IMR-90 (cell line): ENCODE results near the gene POLR2E. TPM values are rescaled to one million over a fixed set of nuclear protein-coding genes. Genes with fewer than 3 reads are reported as not detected.
A peak's percentile ranks its signal among the peaks of the same experiment; 100 is the strongest.

Source experiments
- ATAC-seq: fragments of 200-7000 bp; cut with Tn5 transposase; 2 replicates; pipeline ENCODE4 v1.9.1; 2020; ENCODE audit warnings: low read depth, mild to moderate bottlenecking, moderate library complexity
- BruUV-seq: library from RNA; stranded (reverse); fragments of 400-500 nt; replicated peaks from 2 replicates; lab custom pipeline; 2021; lab: Mats Ljungman, UMichigan
- CTCF ChIA-PET: fragments of 300-600 bp; formaldehyde crosslinking; extraction: SDS; loops from one replicate; lab custom pipeline; 2021; ENCODE audit warnings: antibody characterized with exemption; lab: Yijun Ruan, JAX
- POLR2A ChIA-PET: fragments of 300-600 bp; sonication (Branson Sonifier 250); formaldehyde crosslinking; loops from one replicate; lab custom pipeline; 2022; ENCODE audit warnings: antibody characterized with exemption; ENCODE audit not compliant: unreplicated experiment; lab: Charles Lee
- DNase-seq: peaks from one replicate; pipeline ENCODE4 v3.0.0; 2013
- H2AFZ ChIP-seq: replicated peaks from 2 replicates; pipeline ENCODE3; 2013; ENCODE audit warnings: low read length, mild to moderate bottlenecking; ENCODE audit not compliant: poor library complexity
- H2AK5ac ChIP-seq: 2 replicates; pipeline ENCODE4 v1.6.1; 2013; ENCODE audit warnings: low read depth, low read length, inconsistent platforms
- H2AK9ac ChIP-seq: replicated peaks from 2 replicates; pipeline ENCODE3; 2013; ENCODE audit warnings: mild to moderate bottlenecking, low read depth, low read length, moderate library complexity; ENCODE audit not compliant: poor library complexity
- H2BK120ac ChIP-seq: 2 replicates; pipeline ENCODE4 v1.6.1; 2013; ENCODE audit warnings: low read depth, low read length, inconsistent platforms
- H2BK15ac ChIP-seq: 3 replicates; pipeline ENCODE4 v1.6.1; 2013; ENCODE audit warnings: low read depth, low read length, inconsistent platforms
- H2BK20ac ChIP-seq: 2 replicates; pipeline ENCODE4 v1.6.1; 2013; ENCODE audit warnings: low read depth, mild to moderate bottlenecking, inconsistent platforms, low read length, moderate library complexity
- H2BK5ac ChIP-seq: 2 replicates; pipeline ENCODE4 v1.6.1; 2013; ENCODE audit warnings: mild to moderate bottlenecking, low read depth, low read length, inconsistent platforms; ENCODE audit not compliant: poor library complexity, severe bottlenecking
- H3K14ac ChIP-seq: replicated peaks from 2 replicates; pipeline ENCODE4 v1.6.1; 2013; ENCODE audit warnings: low read depth, low read length, inconsistent platforms
- H3K18ac ChIP-seq: 2 replicates; pipeline ENCODE4 v1.6.1; 2013; ENCODE audit warnings: low read depth, low read length, control low read depth
- H3K23ac ChIP-seq: 2 replicates; pipeline ENCODE4 v1.6.1; 2013; ENCODE audit warnings: low read depth, low read length, inconsistent platforms
- H3K27ac ChIP-seq: 2 replicates; pipeline ENCODE4 v1.5.1; 2013; ENCODE audit warnings: mild to moderate bottlenecking, control low read depth, low read length; ENCODE audit not compliant: insufficient read depth
- H3K27me3 ChIP-seq: 2 replicates; pipeline ENCODE4 v1.6.1; 2013; ENCODE audit warnings: low read length; ENCODE audit not compliant: control insufficient read depth, insufficient read depth
- H3K36me3 ChIP-seq: 2 replicates; pipeline ENCODE4 v1.6.1; 2013; ENCODE audit warnings: low read length, mixed read lengths; ENCODE audit not compliant: control insufficient read depth, insufficient read depth
- H3K4ac ChIP-seq: 2 replicates; pipeline ENCODE4 v1.6.1; 2013; ENCODE audit warnings: low read depth, low read length, inconsistent platforms
- H3K4me1 ChIP-seq: 2 replicates; pipeline ENCODE4 v1.6.1; 2013; ENCODE audit warnings: low read length, mixed read lengths; ENCODE audit not compliant: control insufficient read depth, insufficient read depth
- H3K4me2 ChIP-seq: 2 replicates; pipeline ENCODE4 v1.6.1; 2013; ENCODE audit warnings: low read depth, mild to moderate bottlenecking, control low read depth, low read length, moderate library complexity
- H3K4me3 ChIP-seq: 2 replicates; pipeline ENCODE4 v1.5.1; 2013; ENCODE audit warnings: low read depth, mild to moderate bottlenecking, control low read depth, low read length, moderate library complexity; ENCODE audit not compliant: insufficient read depth
- H3K56ac ChIP-seq: 2 replicates; pipeline ENCODE4 v1.6.1; 2013; ENCODE audit warnings: low read length, inconsistent platforms; ENCODE audit not compliant: insufficient read depth; ENCODE audit errors: extremely low read depth
- H3K79me1 ChIP-seq, 2 experiments: 2 replicates each; pipeline ENCODE4 v1.6.1; 2013; ENCODE audit warnings: low read length in 2 of 2, inconsistent platforms in 1 of 2, low read depth in 1 of 2
- H3K9ac ChIP-seq: 2 replicates; pipeline ENCODE4 v1.6.1; 2013; ENCODE audit warnings: low read depth, low read length, control low read depth
- H3K9me1 ChIP-seq: 2 replicates; pipeline ENCODE4 v1.6.1; 2013; ENCODE audit warnings: low read length, inconsistent platforms; ENCODE audit not compliant: insufficient read depth
- H3K9me3 ChIP-seq: 2 replicates; pipeline ENCODE4 v1.6.1; 2013; ENCODE audit warnings: low read length; ENCODE audit not compliant: control insufficient read depth, insufficient read depth
- H4K20me1 ChIP-seq: 2 replicates; pipeline ENCODE4 v1.6.1; 2013; ENCODE audit warnings: low read length, inconsistent platforms; ENCODE audit not compliant: insufficient read depth
- H4K5ac ChIP-seq: 2 replicates; pipeline ENCODE4 v1.6.1; 2013; ENCODE audit warnings: mild to moderate bottlenecking, low read depth, low read length, control low read depth
- H4K8ac ChIP-seq, 2 experiments: 2 replicates each; pipeline ENCODE4 v1.6.1; 2013; ENCODE audit warnings: low read depth in 2 of 2, low read length in 2 of 2, control low read depth in 1 of 2, inconsistent platforms in 1 of 2
- H4K91ac ChIP-seq: 2 replicates; pipeline ENCODE4 v1.6.1; 2013; ENCODE audit warnings: low read depth, low read length, inconsistent platforms; ENCODE audit not compliant: insufficient read depth
- CEBPB ChIP-seq: IDR thresholded peaks from 2 replicates; pipeline ENCODE4 v1.6.1; 2012; ENCODE audit warnings: low read depth, low read length, improper control_type of control experiment
- MXI1 ChIP-seq: IDR thresholded peaks from 2 replicates; pipeline ENCODE4 v1.6.1; 2012; ENCODE audit warnings: low read depth, mild to moderate bottlenecking, low read length, moderate library complexity, borderline replicate concordance
- RAD21 ChIP-seq: IDR thresholded peaks from 2 replicates; pipeline ENCODE4 v1.6.1; 2012; ENCODE audit warnings: low read length, improper control_type of control experiment
- WGBS, 2 experiments: methylation state at CpG; one replicate each; pipeline versions ENCODE4 v1.1.5 to v1.1.7; 2013; ENCODE audit warnings: missing lambda C conversion rate in 2 of 2; ENCODE audit not compliant: insufficient read length in 1 of 2; ENCODE audit errors: extremely low coverage in 2 of 2; 5-methylcytosine and 5-hydroxymethylcytosine counted together
- dilution Hi-C: fragments of 300-500 bp; cut with HindIII; formaldehyde crosslinking; loops from one replicate; pipeline ENCODE4 v1.14.3; 2018; ENCODE audit warnings: low sequenced_read_pairs; ENCODE audit not compliant: unreplicated experiment
- in situ Hi-C: fragments of 300-500 bp; cut with MboI; formaldehyde crosslinking; loops from 3 replicates; pipeline ENCODE4 v1.14.3; 2019; ENCODE audit warnings: low sequenced_read_pairs, inconsistent platforms, mixed read lengths
- intact Hi-C: fragments of 100-400 bp; cut with micrococcal nuclease; formaldehyde crosslinking; loops from 2 replicates; pipeline ENCODE4 v1.10.0; 2022
- polyA plus RNA-seq, 3 experiments: library from polyadenylated mRNA; depleted of rRNA; stranded (reverse); fragments of >200 nt; gene quantifications; 2 replicates each; pipeline ENCODE4 v1.2.3, GENCODE V29; 2012; ENCODE audit warnings: low replicate concordance in 1 of 3
- total RNA-seq: library from RNA; depleted of rRNA; stranded (reverse); fragments of >200 nt; gene quantifications from 2 replicates; pipeline ENCODE4 v1.2.3, GENCODE V29; 2012

The POLR2E gene
- total and polyA plus RNA-seq, 2 of the 4 experiments (the other 2 are of a cell fraction) = 294 to 391 TPM

GRCh38 chr19:1134431-1134830 is 39.3 kb upstream of the POLR2E start:
- intact Hi-C loops (loop anchor here (5.0 kb wide), 1 partner anchor 38 kb away; the partner anchor contains the start of gene SBNO2), in situ Hi-C loops (no loop called here), dilution Hi-C loops (no loop called here)
- Histone ChIP-seq H2BK20ac (0 out of 2 replicates have a peak overlapping the region, but pooled peaks have one; percentile 6), H2BK15ac (no peak overlapping the region), H3K18ac (no peak overlapping the region), H2BK5ac (peak overlapping the region; percentile 66), H2AK9ac (no peak overlapping the region), H3K23ac (peak overlapping the region; percentile 86), H2BK120ac (peak overlapping the region; percentile 45; the same call in 1 of the 2 replicates), H4K20me1 (peaks cover 26% of the 10 kb centered on the region), H2AFZ (peak overlapping the region; percentile 21), H3K4me1 (peaks cover 21% of the 10 kb centered on the region), H3K4me2 (no peak overlapping the region), H4K5ac (no peak overlapping the region), H3K27ac (peak overlapping the region; percentile 67), H3K9me1 (peaks cover 4% of the 10 kb centered on the region; the same call in 1 of the 2 replicates), H3K9ac (no peak overlapping the region), H3K36me3 (peaks cover 34% of the 10 kb centered on the region; the same call in 1 of the 2 replicates), H3K79me1 (peaks cover 15 to 70% of the 10 kb centered on the region in 2 experiments; a peak in 3 of 4 replicates), H3K27me3 (no peaks in the 10 kb centered on the region), H3K4me3 (no peak overlapping the region), H3K56ac (no peak overlapping the region), H4K91ac (peak overlapping the region; percentile 32), H3K4ac (peak overlapping the region; percentile 67), H3K9me3 (no peaks in the 10 kb centered on the region), H4K8ac (peak overlapping the region in 1 of 2 experiments; percentile 25; a peak in 1 of 4 replicates), H3K14ac (peak overlapping the region; percentile 56; the same call in 1 of the 2 replicates), H2AK5ac (peak overlapping the region; percentile 91)
- ATAC-seq (no peak), DNase-seq (no peak)
- TF ChIP-seq RAD21 (no peak), CEBPB (peak; percentile 46; the same call in 1 of the 2 replicates), MXI1 (no peak)
- CTCF ChIA-PET = interaction anchor here (0.9 kb wide), 1 partner anchor 60 kb away, joined by 3 read pairs; no protein-coding TSS in a partner anchor
- BruUV-seq = no TSS peak
- 96% methylated on average over 3 of the region's 11 CpGs; no CpG with 5 or more reads in 1 of the 2 experiments for WGBS, 2 experiments
- POLR2A ChIA-PET = no interaction called here
